Endodermal cell (in vitro differentiated cells): ENCODE data around the gene ICAM3. TPM values are rescaled to one million over a fixed set of nuclear protein-coding genes. Genes with fewer than 3 reads are reported as not detected.

Experiments used
- DNase-seq: peaks from one replicate; pipeline ENCODE4 v3.0.0-alpha.2; 2017
- H3K27ac ChIP-seq: 2 replicates; pipeline ENCODE4 v1.5.1; 2013; ENCODE audit warnings: mild to moderate bottlenecking, low read depth, low read length, moderate library complexity
- H3K27me3 ChIP-seq: 2 replicates; pipeline ENCODE4 v1.6.1; 2013; ENCODE audit warnings: mild to moderate bottlenecking, low read length, moderate library complexity; ENCODE audit not compliant: insufficient read depth, control insufficient read depth, poor library complexity, severe bottlenecking
- H3K36me3 ChIP-seq: 2 replicates; pipeline ENCODE4 v1.7.0; 2013; ENCODE audit warnings: mild to moderate bottlenecking, low read length, moderate library complexity; ENCODE audit not compliant: control insufficient read depth, insufficient read depth
- H3K4me1 ChIP-seq: one replicate; pipeline ENCODE4 v1.7.0; 2013; ENCODE audit warnings: low read length; ENCODE audit not compliant: control insufficient read depth, insufficient read depth
- H3K4me3 ChIP-seq: 2 replicates; pipeline ENCODE4 v1.5.1; 2013; ENCODE audit warnings: mild to moderate bottlenecking, low read length, moderate library complexity
- H3K9ac ChIP-seq: 2 replicates; pipeline ENCODE4 v1.6.1; 2013; ENCODE audit warnings: mild to moderate bottlenecking, low read length, moderate library complexity; ENCODE audit not compliant: poor library complexity, severe bottlenecking; ENCODE audit errors: extremely low read depth
- H3K9me3 ChIP-seq: 2 replicates; pipeline ENCODE4 v1.6.1; 2013; ENCODE audit warnings: mild to moderate bottlenecking, low read length, moderate library complexity; ENCODE audit not compliant: control insufficient read depth
- H3K27ac Mint-ChIP-seq: 2 replicates; pipeline ENCODE4 v1.8.0; 2020; ENCODE audit warnings: mixed read lengths
- H3K27me3 Mint-ChIP-seq: 2 replicates; pipeline ENCODE4 v1.8.0; 2021; ENCODE audit warnings: mild to moderate bottlenecking, mixed read lengths; ENCODE audit not compliant: insufficient read depth
- H3K36me3 Mint-ChIP-seq: 2 replicates; pipeline ENCODE4 v1.8.0; 2020; ENCODE audit warnings: low read depth, mixed read lengths
- H3K4me1 Mint-ChIP-seq: 2 replicates; pipeline ENCODE4 v1.8.0; 2020; ENCODE audit warnings: mixed read lengths
- H3K4me3 Mint-ChIP-seq: 2 replicates; pipeline ENCODE4 v1.8.0; 2020; ENCODE audit warnings: mild to moderate bottlenecking, moderate library complexity, mixed read lengths
- H3K9me3 Mint-ChIP-seq: 2 replicates; pipeline ENCODE4 v1.8.0; 2020; ENCODE audit warnings: mild to moderate bottlenecking, mixed read lengths
- WGBS, 2 experiments: methylation state at CpG; one replicate each; pipeline versions ENCODE4 v1.1.5 to v1.1.7; 2013; ENCODE audit warnings: missing lambda C conversion rate in 2 of 2, mixed read lengths in 1 of 2; ENCODE audit not compliant: insufficient coverage in 1 of 2, insufficient read length in 1 of 2; 5-methylcytosine and 5-hydroxymethylcytosine counted together
- total RNA-seq, 2 donors: library from RNA; stranded (reverse); fragmentation: NEBNext Ultra II Directional in 1 of 2; extraction: Animal tissue kit (Norgen Biotek cat#: 25700) in 1 of 2; gene quantifications; 2 replicates in 1 of 2; 3 replicates in 1 of 2; pipeline ENCODE4 v1.2.1, GENCODE V29; 2021
- TF ChIP-seq, protein P1 (sequence below): fragments of 200-600 bp; sonication (generic); conservative IDR thresholded peaks from 2 replicates; pipeline ENCODE4 v1.5.0; 2021; ENCODE audit warnings: antibody characterized with exemption, mild to moderate bottlenecking

The ICAM3 gene
- total RNA-seq, 2 donors from 2014 or later = 2.7 to 13.7 TPM

GRCh38 chr19:10334588-10335351 lies 4.7 kb downstream of the ICAM3 start:
- Histone ChIP-seq H3K4me1 (peaks cover 3% of the 10 kb centered on the region), H3K4me3 (peak overlapping the region; percentile 95), H3K36me3 (peaks cover 9% of the 10 kb centered on the region), H3K27me3 (no peaks in the 10 kb centered on the region), H3K9ac (peak overlapping the region; percentile 35), H3K27ac (no peak overlapping the region), H3K9me3 (no peaks in the 10 kb centered on the region)
- WGBS, 2 experiments = 7 to 10% methylated on average over 25 to 59 of the region's 59 CpGs
- peak; percentile 99 for DNase-seq
- Mint-ChIP-seq H3K27ac (peak overlapping the region; percentile 48), H3K36me3 (peaks cover 7% of the 10 kb centered on the region), H3K4me3 (peak overlapping the region; percentile 94), H3K4me1 (peaks cover 12% of the 10 kb centered on the region), H3K27me3 (no peaks in the 10 kb centered on the region), H3K9me3 (no peaks in the 10 kb centered on the region)
- TF ChIP-seq, protein P1, sequence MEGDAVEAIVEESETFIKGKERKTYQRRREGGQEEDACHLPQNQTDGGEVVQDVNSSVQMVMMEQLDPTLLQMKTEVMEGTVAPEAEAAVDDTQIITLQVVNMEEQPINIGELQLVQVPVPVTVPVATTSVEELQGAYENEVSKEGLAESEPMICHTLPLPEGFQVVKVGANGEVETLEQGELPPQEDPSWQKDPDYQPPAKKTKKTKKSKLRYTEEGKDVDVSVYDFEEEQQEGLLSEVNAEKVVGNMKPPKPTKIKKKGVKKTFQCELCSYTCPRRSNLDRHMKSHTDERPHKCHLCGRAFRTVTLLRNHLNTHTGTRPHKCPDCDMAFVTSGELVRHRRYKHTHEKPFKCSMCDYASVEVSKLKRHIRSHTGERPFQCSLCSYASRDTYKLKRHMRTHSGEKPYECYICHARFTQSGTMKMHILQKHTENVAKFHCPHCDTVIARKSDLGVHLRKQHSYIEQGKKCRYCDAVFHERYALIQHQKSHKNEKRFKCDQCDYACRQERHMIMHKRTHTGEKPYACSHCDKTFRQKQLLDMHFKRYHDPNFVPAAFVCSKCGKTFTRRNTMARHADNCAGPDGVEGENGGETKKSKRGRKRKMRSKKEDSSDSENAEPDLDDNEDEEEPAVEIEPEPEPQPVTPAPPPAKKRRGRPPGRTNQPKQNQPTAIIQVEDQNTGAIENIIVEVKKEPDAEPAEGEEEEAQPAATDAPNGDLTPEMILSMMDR = peak; percentile 46

DNA sequence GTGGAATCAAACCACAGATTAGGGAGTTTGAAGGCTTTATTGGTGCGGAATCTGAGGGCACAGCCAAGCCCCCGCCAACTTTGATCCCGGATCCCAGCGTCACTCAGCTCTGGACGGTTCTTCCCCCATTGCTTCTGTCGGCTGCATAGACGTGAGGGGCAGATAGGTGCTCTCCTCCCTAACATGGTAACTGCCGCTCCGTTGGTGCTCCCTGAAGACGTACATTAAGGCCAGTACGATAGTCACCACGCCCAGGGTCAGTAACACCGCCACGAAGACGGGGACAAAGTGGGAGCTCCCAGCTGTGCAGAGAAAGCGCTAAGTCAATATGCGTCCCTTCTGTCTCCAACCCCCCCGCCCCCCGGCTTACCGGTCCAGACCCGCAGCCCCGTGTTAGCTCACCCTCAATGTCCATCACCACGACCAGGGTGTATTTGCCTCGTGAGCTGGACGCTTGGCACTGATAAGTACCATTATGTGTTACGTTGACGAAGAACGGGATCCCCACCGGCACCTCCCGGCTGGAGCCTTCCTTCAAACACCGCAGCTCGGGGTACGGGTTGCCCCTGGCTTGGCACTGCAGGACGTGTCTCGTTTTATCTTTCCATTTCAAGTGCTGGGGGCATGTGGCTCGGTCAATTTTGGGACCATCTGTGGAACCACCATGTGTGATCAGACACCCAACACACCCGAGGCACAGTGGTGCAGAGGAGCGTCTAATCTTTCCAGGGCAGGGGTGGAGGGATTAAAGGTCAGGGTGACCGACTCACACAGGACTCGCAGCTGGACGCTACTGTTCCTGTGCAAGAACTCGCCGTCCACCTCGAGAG lies 5.5 kb downstream of the ICAM3 start:
- no peak overlapping the region for H3K27ac ChIP-seq
- H3K27me3 Mint-ChIP-seq = no peaks in the 10 kb centered on the region
- H3K36me3 ChIP-seq = peaks cover 15% of the 10 kb centered on the region
- 3 to 7% methylated on average over 26 to 44 of the region's 44 CpGs for WGBS, 2 experiments
- peaks cover 3% of the 10 kb centered on the region for H3K4me1 ChIP-seq
- H3K27ac Mint-ChIP-seq = peak overlapping the region; percentile 96
- no peaks in the 10 kb centered on the region for H3K9me3 Mint-ChIP-seq
- H3K4me3 ChIP-seq = peak overlapping the region; percentile 95
- H3K36me3 Mint-ChIP-seq = peaks cover 14% of the 10 kb centered on the region
- no peaks in the 10 kb centered on the region for H3K27me3 ChIP-seq
- TF ChIP-seq, protein P1 = no peak
- DNase-seq = peak; percentile 73
- H3K4me1 Mint-ChIP-seq = peaks cover 12% of the 10 kb centered on the region
- H3K9ac ChIP-seq = peak overlapping the region; percentile 35
- no peaks in the 10 kb centered on the region for H3K9me3 ChIP-seq
- peak overlapping the region; percentile 94 for H3K4me3 Mint-ChIP-seq

GRCh38 chr19:10332965-10333757 lies 6.3 kb downstream of the ICAM3 start, which contains the start of gene RAVER1:
Gene RAVER1 (minus strand): TSS chr19:10333529. CDS start chr19:10333507, 22 bp downstream.
- Mint-ChIP-seq H3K4me3 (peak within 1 kb of the TSS; percentile 94), H3K36me3 (peaks cover 18% of the 10 kb centered on the region), H3K9me3 (no peaks in the 10 kb centered on the region), H3K27ac (peak within 1 kb of the TSS; percentile 96), H3K27me3 (no peaks in the 10 kb centered on the region), H3K4me1 (peaks cover 12% of the 10 kb centered on the region)
- Histone ChIP-seq H3K36me3 (peaks cover 21% of the 10 kb centered on the region), H3K9ac (peak within 1 kb of the TSS; percentile 80), H3K4me1 (peaks cover 3% of the 10 kb centered on the region), H3K27me3 (no peaks in the 10 kb centered on the region), H3K27ac (peak within 1 kb of the TSS; percentile 98), H3K4me3 (peak within 1 kb of the TSS; percentile 95), H3K9me3 (no peaks in the 10 kb centered on the region)
- TF ChIP-seq, protein P1 = no peak
- peak; percentile 99 for DNase-seq
- WGBS, 2 experiments = 0% methylated on average over 8 to 79 of the region's 82 CpGs
